ENCODE data around the gene NACC2. TPM values are rescaled to one million over a fixed set of nuclear protein-coding genes. Genes with fewer than 3 reads are reported as not detected.
A peak's percentile ranks its signal among the peaks of the same experiment; 100 is the strongest.

Gene NACC2
- polyA plus RNA-seq, 6 donors from 2014 or later: 0.04 to 0.11 (median 0.06) TPM; not detected in 2

DNA sequence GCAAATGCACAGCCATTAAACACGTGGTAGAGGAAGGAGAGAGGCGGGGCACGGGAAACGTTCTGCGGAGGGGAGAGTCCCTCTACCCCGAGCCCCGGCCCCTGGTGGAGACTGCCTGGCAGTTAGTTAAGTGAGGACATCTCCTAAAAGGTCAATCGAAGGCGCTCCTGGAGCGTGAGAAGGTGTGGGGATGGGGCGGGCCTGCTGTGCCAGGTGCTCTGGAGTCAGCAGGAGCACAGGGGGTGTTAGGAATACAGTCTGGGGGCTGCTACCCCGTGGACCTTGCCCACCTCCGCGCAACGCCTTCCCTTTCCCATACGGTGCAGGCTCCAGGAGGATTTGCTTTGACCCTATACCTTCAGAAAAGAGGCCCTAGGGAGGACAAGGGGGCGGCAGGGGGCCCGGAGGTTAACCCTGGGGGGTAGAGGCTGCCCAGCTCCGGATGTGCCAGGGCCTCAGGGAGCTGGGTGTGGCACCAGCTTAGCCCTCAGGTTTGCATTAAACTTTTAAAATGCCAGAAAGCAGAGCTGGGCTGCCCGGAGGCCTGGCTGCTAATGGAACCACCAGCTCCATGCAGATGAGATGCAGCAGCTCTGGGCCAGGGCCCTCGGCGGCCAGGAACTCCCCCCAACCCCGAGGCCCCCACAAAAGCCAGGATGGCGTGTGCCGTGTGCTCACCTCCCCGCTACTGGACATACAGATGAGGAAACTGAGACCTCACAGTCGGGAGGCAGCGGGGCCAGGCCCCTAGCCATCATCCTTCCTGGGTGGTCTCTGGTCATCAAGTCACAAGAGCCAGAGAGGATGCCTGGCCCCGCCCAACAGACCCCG, 39.2 kb downstream of the NACC2 start:
- peak; percentile 37 to 41 for ATAC-seq (ENCODE audit: low read depth in 2 of 2)
- DNase-seq: no peak
- H3K27me3 Mint-ChIP-seq: peaks cover 0 to 40% (median 33%) of the 10 kb centered on the region in 3 donors
- peak overlapping the region in 2 of 8 donors; percentile 31 to 66 for H3K4me3 Mint-ChIP-seq
- peaks cover 0 to 12% (median 11%) of the 10 kb centered on the region in 3 donors for H3K4me1 Mint-ChIP-seq
- no peaks in the 10 kb centered on the region for H3K9me3 Mint-ChIP-seq
- no peak overlapping the region for H3K27ac Mint-ChIP-seq
- H3K36me3 Mint-ChIP-seq: no peaks in the 10 kb centered on the region

DNA sequence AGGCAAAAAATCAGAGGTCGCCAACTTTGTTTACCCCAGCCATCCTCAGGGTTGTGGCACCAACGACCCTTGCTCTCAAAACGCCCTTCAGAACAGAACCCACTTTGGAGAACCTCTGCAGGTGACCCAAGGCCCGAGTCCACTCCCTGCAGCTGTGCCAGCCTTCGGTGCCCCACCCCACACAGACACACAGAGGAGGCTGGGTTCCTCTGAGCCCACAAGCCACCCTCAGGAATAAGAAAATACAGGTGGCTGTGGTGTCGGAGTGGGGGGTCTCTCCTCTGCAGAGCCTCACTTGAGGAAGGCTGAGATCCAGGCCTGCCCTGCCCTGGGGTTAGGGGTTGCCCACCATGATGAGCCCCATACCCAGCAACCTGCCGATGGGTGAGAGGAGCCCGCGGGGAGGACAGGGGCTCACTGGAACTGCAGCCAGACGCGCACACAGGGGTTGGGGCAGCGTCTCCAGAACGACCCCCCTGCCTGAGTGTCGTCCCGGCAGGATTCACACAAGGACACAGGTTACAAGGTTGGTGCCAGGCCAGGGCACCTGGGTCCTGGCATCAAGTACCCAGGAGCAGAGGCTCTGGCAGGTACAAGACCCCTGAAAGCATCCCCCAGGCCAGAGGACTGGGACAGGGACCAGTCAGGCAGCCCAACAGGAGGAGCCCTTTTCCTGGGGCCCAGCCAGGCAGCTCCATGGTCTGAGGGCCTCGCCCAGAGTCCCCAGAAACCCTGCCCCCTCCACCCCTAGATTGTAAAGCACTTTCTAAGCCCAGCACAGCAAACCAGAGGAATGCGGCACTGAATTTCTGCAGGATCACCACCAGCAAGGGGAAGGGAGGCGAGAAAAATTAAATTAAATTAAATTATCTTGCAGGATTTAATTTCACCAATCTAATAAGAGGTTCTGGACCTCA, 40.0 kb downstream of the NACC2 start:
- Mint-ChIP-seq H3K27me3 (peaks cover 0 to 40% (median 33%) of the 10 kb centered on the region in 3 donors), H3K4me1 (peaks cover 0 to 12% (median 11%) of the 10 kb centered on the region in 3 donors), H3K27ac (peak overlapping the region in 1 of 6 donors; percentile 55), H3K9me3 (no peaks in the 10 kb centered on the region), H3K36me3 (no peaks in the 10 kb centered on the region), H3K4me3 (peak overlapping the region in 3 of 8 donors; percentile 31 to 66 (median 45))
- DNase-seq: no peak
- no peak for ATAC-seq (ENCODE audit: low read depth in 2 of 2)

DNA sequence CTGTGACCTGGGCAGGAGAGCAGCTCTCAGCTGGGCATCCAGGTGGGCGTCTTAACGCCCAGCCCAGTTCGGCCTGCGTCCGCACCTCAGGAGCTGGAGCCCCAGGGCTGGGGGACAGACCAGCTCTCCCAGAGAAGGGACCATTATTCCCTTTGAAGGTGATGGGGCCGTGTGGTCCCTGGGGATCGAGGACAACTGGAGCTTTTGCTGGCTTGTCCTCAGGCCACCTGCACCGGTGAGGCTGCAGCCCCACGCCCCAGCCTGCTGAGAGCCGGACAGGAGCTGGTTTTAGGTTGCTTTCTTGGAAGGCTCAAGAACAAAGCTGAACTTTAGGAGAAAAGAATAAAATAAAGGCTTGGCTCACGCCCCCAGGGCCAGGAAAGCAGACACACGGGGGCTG, 40.9 kb downstream of the NACC2 start:
- no peaks in the 10 kb centered on the region for H3K36me3 Mint-ChIP-seq
- DNase-seq: no peak
- ATAC-seq (ENCODE audit: low read depth in 2 of 2): no peak
- no peak overlapping the region for H3K27ac Mint-ChIP-seq
- H3K9me3 Mint-ChIP-seq: no peaks in the 10 kb centered on the region
- no peak overlapping the region for H3K4me3 Mint-ChIP-seq
- H3K4me1 Mint-ChIP-seq: peaks cover 0 to 12% (median 11%) of the 10 kb centered on the region in 3 donors
- H3K27me3 Mint-ChIP-seq: peaks cover 0 to 47% (median 33%) of the 10 kb centered on the region in 3 donors

DNA sequence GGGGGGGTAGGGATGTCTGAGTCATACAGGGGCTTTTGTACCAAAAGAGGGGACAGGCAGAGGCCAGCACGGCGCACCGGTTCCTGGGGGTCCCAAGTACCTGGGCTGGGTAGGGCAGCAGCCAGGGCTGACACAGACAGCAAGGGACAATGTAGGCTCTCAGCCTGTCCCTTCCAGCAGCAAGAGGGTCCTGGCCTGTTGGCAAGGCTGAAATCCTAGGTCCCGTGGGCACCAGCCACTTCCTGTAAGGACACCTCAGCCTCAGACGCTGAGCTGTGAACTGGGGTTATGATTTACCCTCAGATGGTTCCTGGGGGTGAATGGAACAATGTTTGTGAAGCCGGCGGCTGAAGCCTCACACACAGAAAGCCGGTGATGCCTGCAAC, 41.3 kb downstream of the NACC2 start:
- DNase-seq (no peak), ATAC-seq (ENCODE audit: low read depth in 2 of 2) (no peak)
- H3K4me3 Mint-ChIP-seq: no peak overlapping the region
- H3K9me3 Mint-ChIP-seq: no peaks in the 10 kb centered on the region
- H3K36me3 Mint-ChIP-seq: no peaks in the 10 kb centered on the region
- no peak overlapping the region for H3K27ac Mint-ChIP-seq
- H3K4me1 Mint-ChIP-seq: peaks cover 0 to 12% (median 11%) of the 10 kb centered on the region in 3 donors
- H3K27me3 Mint-ChIP-seq: peaks cover 0 to 51% (median 33%) of the 10 kb centered on the region in 3 donors

- Mint-ChIP-seq H3K36me3 (no peaks in the 10 kb centered on the region), H3K27ac (no peak overlapping the region), H3K27me3 (peaks cover 0 to 57% (median 33%) of the 10 kb centered on the region in 3 donors), H3K4me1 (peaks cover 0 to 12% (median 11%) of the 10 kb centered on the region in 3 donors), H3K9me3 (no peaks in the 10 kb centered on the region), H3K4me3 (peak overlapping the region in 1 of 8 donors; percentile 53)
- DNase-seq: no peak
- ATAC-seq (ENCODE audit: low read depth in 2 of 2): no peak
Measured at GRCh38 chr9:136052991-136053756, 41.9 kb downstream of the NACC2 start.

DNA sequence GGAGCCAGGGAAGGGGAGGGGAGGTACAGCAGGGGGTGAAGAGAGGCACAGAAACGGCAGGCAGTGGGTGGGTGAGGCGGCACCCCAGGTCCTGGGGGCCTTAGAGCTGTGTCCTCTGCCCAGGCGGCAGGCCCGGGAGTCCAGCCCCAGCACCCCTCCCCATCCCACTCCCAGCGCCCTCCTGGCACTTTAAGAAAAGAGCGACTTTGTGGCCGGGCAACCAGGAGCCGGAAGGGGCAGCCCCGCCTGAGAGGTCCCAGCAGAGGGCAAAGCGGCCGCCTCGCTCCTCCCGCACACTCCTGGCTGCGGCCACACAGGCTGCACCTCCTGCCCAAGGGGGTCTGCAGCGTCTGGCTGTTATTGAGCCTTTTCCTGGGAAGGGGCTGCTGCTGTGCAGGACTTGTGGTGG, 42.6 kb downstream of the NACC2 start:
- peaks cover 0 to 12% (median 11%) of the 10 kb centered on the region in 3 donors for H3K4me1 Mint-ChIP-seq
- H3K36me3 Mint-ChIP-seq: no peaks in the 10 kb centered on the region
- ATAC-seq (ENCODE audit: low read depth in 2 of 2) (no peak), DNase-seq (no peak)
- H3K4me3 Mint-ChIP-seq: peak overlapping the region in 2 of 8 donors; percentile 9 to 65
- H3K27me3 Mint-ChIP-seq: peaks cover 0 to 61% (median 33%) of the 10 kb centered on the region in 3 donors
- H3K9me3 Mint-ChIP-seq: no peaks in the 10 kb centered on the region
- H3K27ac Mint-ChIP-seq: no peak overlapping the region

DNA sequence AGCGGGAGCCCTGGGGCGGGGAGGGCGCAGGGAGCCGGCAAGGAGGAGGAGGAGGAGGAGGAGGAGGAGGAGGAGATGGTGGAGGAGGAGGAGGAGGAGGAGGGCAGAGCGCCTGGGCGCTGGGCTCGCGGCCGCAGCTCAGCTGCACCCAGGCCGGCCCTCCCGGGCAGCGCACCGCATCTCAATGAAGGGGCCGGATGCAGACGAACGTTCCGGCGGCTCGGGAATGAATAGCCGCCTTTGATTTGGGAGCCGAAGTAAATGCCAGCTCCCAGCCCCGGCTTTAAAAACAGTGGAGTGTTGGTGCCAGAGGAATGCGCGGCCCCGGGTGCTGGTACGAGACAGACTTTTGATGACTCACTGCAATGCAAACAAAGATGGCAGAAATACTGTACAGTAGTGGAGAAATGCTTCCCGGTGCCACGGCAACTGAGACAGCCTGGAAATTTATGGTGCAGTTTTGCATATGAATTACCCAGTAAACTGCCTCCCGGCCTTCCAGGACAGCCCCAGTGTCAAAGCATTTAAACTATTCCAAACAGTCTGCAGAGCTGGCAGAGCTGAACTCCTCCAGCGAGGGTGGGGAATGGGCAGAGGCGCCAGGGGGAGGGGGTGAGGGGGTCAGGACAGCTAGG, 43.1 kb downstream of the NACC2 start:
- Mint-ChIP-seq H3K36me3 (no peaks in the 10 kb centered on the region), H3K4me3 (peak overlapping the region in 6 of 8 donors; percentile 32 to 69 (median 54)), H3K9me3 (no peaks in the 10 kb centered on the region), H3K4me1 (peaks cover 0 to 11% (median 8%) of the 10 kb centered on the region in 3 donors), H3K27ac (no peak overlapping the region), H3K27me3 (peaks cover 0 to 66% (median 33%) of the 10 kb centered on the region in 3 donors)
- DNase-seq (no peak), ATAC-seq (ENCODE audit: low read depth in 2 of 2) (no peak)

GRCh38 chr9:136051453-136051836, 43.6 kb downstream of the NACC2 start:
- Mint-ChIP-seq H3K27ac (no peak overlapping the region), H3K9me3 (no peaks in the 10 kb centered on the region), H3K27me3 (peaks cover 0 to 66% (median 33%) of the 10 kb centered on the region in 3 donors), H3K4me3 (no peak overlapping the region), H3K4me1 (peaks cover 0 to 11% (median 8%) of the 10 kb centered on the region in 3 donors), H3K36me3 (no peaks in the 10 kb centered on the region)
- ATAC-seq (ENCODE audit: low read depth in 2 of 2) (no peak), DNase-seq (no peak)

- H3K4me1 Mint-ChIP-seq: peaks cover 0 to 10% (median 8%) of the 10 kb centered on the region in 3 donors
- H3K36me3 Mint-ChIP-seq: no peaks in the 10 kb centered on the region
- no peak overlapping the region for H3K27ac Mint-ChIP-seq
- peaks cover 0 to 66% (median 33%) of the 10 kb centered on the region in 3 donors for H3K27me3 Mint-ChIP-seq
- no peak for ATAC-seq (ENCODE audit: low read depth in 2 of 2)
- H3K9me3 Mint-ChIP-seq: no peaks in the 10 kb centered on the region
- no peak overlapping the region for H3K4me3 Mint-ChIP-seq
- DNase-seq: no peak
Measured at GRCh38 chr9:136050701-136051452, 44.2 kb downstream of the NACC2 start.

DNA sequence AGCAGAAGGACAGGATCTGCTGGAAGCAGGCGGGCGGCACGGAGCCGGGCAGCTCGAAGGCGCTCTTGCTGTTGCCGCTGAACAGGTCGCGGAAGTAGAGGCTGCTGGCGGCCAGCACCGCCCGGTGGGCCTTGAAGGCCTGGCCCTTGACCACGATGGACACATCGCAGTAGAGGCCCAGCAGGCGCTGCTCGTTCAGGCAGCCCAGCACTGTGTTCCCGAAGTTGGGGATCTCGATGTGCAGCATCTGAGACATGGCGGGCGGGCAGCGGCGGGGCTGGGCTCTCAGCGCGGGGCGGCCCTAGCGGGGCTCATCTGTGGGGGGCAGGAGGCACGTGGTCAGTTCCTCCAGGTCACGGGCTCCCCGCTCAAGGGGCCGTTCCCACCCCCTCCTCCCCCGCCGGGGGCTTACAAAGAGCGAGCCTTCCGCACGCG, 44.8 kb downstream of the NACC2 start:
- Mint-ChIP-seq H3K27me3 (peaks cover 0 to 60% (median 28%) of the 10 kb centered on the region in 3 donors), H3K4me1 (peaks cover 0 to 4% (median 4%) of the 10 kb centered on the region in 3 donors), H3K9me3 (no peaks in the 10 kb centered on the region), H3K36me3 (no peaks in the 10 kb centered on the region), H3K4me3 (peak overlapping the region in 1 of 8 donors; percentile 9), H3K27ac (no peak overlapping the region)
- ATAC-seq (ENCODE audit: low read depth in 2 of 2) (no peak), DNase-seq (no peak)

GRCh38 chr9:136049491-136050265, 45.4 kb downstream of the NACC2 start:
- H3K27me3 Mint-ChIP-seq: peaks cover 0 to 54% (median 22%) of the 10 kb centered on the region in 3 donors

More at GRCh38 chr9:136049491-136050265, 45.4 kb downstream of the NACC2 start:
- ATAC-seq (ENCODE audit: low read depth in 2 of 2) (no peak), DNase-seq (no peak)
- H3K4me1 Mint-ChIP-seq: peaks cover 0 to 4% (median 4%) of the 10 kb centered on the region in 3 donors
- no peaks in the 10 kb centered on the region for H3K9me3 Mint-ChIP-seq
- no peak overlapping the region for H3K4me3 Mint-ChIP-seq
- no peak overlapping the region for H3K27ac Mint-ChIP-seq
- H3K36me3 Mint-ChIP-seq: no peaks in the 10 kb centered on the region
